ENCODE results near the gene SNX32.

The SNX32 gene

DNA sequence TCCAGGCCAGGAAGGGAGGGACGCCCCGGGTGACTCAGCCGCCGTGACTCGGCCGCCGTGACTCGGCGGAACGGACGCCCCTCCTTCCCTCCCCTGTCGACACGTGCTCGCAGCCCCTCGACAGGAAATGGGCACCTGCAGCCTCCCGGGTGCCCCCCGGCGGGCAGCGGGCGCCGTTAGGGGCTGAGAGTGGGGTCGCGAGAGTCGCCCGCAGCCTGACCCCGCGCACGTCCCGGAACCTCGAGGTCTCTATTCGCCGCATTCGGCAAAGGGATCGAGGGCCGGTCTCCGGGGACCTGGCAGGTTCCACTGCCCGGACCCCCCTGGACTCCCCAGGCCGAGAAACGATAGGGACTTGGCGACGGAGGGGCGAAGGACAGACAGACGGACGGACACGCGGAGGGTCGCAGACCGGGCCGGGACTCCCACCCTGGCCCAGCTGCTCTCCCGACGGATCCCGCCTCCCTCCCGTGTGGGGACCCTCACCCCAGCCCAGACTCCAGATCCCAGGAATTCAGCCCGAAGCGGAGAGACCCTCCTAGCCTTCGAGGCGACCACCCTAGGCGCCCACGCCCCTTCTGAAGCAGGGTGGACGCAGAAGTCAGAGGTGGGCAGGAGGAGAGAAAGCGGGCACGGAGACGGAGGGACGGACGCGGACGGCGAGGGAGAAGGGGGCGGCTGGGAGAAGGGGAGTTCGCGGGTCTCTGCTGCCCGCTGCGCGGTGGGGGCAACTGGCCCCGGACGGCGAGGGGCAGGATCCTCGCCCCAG is 65.8 kb downstream of the SNX32 start (continued):
- TF ChIP-seq, protein P1, sequence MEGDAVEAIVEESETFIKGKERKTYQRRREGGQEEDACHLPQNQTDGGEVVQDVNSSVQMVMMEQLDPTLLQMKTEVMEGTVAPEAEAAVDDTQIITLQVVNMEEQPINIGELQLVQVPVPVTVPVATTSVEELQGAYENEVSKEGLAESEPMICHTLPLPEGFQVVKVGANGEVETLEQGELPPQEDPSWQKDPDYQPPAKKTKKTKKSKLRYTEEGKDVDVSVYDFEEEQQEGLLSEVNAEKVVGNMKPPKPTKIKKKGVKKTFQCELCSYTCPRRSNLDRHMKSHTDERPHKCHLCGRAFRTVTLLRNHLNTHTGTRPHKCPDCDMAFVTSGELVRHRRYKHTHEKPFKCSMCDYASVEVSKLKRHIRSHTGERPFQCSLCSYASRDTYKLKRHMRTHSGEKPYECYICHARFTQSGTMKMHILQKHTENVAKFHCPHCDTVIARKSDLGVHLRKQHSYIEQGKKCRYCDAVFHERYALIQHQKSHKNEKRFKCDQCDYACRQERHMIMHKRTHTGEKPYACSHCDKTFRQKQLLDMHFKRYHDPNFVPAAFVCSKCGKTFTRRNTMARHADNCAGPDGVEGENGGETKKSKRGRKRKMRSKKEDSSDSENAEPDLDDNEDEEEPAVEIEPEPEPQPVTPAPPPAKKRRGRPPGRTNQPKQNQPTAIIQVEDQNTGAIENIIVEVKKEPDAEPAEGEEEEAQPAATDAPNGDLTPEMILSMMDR (tag by site-specific recombination; IDR thresholded peaks at IDR 0.05): 0 out of 2 replicates have a peak, but pooled peaks have one; percentile 45
- TF ChIP-seq SP2 (tag by site-specific recombination; IDR thresholded peaks at IDR 0.05) (peak; percentile 57), BCL11A (tag by site-specific recombination; IDR thresholded peaks at IDR 0.05; ENCODE audit: low read depth) (peak; percentile 13; the same call in 1 of the 2 replicates), SP7 (tag by site-specific recombination; IDR thresholded peaks at IDR 0.05) (0 out of 2 replicates have a peak, but pooled peaks have one; percentile 27), ZNF501 (tag by site-specific recombination; IDR thresholded peaks at IDR 0.05) (peak; percentile 53; the same call in 1 of the 2 replicates), ZNF157 (tag by site-specific recombination; IDR thresholded peaks at IDR 0.05) (no peak)
- TF ChIP-seq, protein P2, sequence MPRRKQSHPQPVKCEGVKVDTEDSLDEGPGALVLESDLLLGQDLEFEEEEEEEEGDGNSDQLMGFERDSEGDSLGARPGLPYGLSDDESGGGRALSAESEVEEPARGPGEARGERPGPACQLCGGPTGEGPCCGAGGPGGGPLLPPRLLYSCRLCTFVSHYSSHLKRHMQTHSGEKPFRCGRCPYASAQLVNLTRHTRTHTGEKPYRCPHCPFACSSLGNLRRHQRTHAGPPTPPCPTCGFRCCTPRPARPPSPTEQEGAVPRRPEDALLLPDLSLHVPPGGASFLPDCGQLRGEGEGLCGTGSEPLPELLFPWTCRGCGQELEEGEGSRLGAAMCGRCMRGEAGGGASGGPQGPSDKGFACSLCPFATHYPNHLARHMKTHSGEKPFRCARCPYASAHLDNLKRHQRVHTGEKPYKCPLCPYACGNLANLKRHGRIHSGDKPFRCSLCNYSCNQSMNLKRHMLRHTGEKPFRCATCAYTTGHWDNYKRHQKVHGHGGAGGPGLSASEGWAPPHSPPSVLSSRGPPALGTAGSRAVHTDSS (tag by site-specific recombination; IDR thresholded peaks at IDR 0.05): no peak
- TF ChIP-seq, protein P3, sequence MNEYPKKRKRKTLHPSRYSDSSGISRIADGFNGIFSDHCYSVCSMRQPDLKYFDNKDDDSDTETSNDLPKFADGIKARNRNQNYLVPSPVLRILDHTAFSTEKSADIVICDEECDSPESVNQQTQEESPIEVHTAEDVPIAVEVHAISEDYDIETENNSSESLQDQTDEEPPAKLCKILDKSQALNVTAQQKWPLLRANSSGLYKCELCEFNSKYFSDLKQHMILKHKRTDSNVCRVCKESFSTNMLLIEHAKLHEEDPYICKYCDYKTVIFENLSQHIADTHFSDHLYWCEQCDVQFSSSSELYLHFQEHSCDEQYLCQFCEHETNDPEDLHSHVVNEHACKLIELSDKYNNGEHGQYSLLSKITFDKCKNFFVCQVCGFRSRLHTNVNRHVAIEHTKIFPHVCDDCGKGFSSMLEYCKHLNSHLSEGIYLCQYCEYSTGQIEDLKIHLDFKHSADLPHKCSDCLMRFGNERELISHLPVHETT (tag by site-specific recombination; IDR thresholded peaks at IDR 0.05): no peak

DNA sequence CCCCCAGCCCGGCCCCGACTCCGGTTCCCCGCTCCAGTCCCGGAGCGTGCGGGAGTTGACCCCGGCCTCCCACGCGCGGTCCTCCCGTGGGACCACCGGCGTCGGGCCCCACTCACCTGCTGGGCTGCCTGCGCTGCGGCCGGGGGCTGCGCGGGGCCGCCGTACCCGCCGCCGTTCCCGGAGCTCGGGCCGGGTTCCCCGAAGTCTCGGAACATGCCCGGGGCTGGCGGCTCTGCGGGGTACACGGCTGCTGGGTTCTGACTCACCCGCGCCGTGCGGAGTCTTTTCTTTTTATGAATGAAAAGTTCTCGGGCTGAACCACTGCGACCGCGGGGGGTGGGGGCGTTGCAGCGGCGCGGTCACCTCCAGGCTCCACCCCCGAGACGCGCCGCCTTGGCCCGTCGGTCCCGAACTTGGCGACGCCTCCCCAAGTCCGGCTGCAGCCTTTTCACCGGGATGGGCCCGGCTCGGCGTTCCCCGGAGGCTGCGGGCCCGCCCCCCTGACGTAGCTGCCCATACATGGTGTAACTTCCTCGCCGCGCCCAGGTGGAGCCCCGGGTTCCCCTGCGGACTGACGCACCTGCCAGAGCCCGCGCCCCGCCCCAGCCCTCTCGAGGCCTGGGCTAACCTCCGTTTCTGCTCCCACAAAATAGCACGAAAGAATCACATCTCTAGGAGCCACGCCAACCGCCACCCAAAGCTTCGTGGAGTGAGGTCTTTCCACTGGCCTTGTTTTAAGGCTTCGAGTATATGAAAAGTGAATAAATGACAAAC is 66.5 kb downstream of the SNX32 start, which contains the start of gene FOSL1:
Gene FOSL1 (minus strand): TSS at position 264 of the 774 bp plus-strand sequence. CDS start 49 bp downstream, at position 215.
- ChIA-PET CTCF (interaction anchor here (0.6 to 3.8 kb wide), 4 partner anchors 11 to 102 kb away, joined by 4 to 40 read pairs (median 18); partner anchors contain the start of genes CCDC85B and FIBP), POLR2A (interaction anchor here (0.7 to 4.9 kb wide), 4 partner anchors 10 to 41 kb away, joined by 3 to 74 read pairs (median 6); partner anchors contain the start of genes CCDC85B and FIBP)
- Histone ChIP-seq H3K27ac (ENCODE audit: extremely low read depth, low read depth, low read length) (peak within 1 kb of the TSS; percentile 25; the same call in 1 of the 2 replicates), H3K4me3 (ENCODE audit: low read depth, low read length) (peak within 1 kb of the TSS; percentile 62), H3K4me1 (ENCODE audit: control insufficient read depth, insufficient read depth, low read length) (no peaks in the 10 kb centered on the region), H3K9me3 (ENCODE audit: control insufficient read depth, insufficient read depth, low read depth, low read length) (no peaks in the 10 kb centered on the region), H3K36me3 (ENCODE audit: control insufficient read depth in 2 of 2, insufficient read depth in 1 of 2, low read length in 2 of 2) (peaks cover 0 to 3% of the 10 kb centered on the region in 2 experiments; a peak in 1 of 3 replicates)
- peak; percentile 82 for TF ChIP-seq GLIS2 (tag by site-specific recombination; IDR thresholded peaks at IDR 0.05)
- no peak for TF ChIP-seq ZNF785 (tag by site-specific recombination; IDR thresholded peaks at IDR 0.05)
- peak; percentile 64; the same call in 1 of the 2 replicates for TF ChIP-seq KLF7 (tag by site-specific recombination; IDR thresholded peaks at IDR 0.05; ENCODE audit: borderline replicate concordance)
- peak; percentile 87 for TF ChIP-seq ZSCAN30 (tag by site-specific recombination; IDR thresholded peaks at IDR 0.05)
- TF ChIP-seq ZBTB20 (tag by site-specific recombination; IDR thresholded peaks at IDR 0.05): peak; percentile 58; the same call in 1 of the 2 replicates
- TF ChIP-seq, protein P4, sequence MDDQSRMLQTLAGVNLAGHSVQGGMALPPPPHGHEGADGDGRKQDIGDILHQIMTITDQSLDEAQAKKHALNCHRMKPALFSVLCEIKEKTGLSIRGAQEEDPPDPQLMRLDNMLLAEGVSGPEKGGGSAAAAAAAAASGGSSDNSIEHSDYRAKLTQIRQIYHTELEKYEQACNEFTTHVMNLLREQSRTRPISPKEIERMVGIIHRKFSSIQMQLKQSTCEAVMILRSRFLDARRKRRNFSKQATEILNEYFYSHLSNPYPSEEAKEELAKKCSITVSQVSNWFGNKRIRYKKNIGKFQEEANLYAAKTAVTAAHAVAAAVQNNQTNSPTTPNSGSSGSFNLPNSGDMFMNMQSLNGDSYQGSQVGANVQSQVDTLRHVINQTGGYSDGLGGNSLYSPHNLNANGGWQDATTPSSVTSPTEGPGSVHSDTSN (CRISPR knock-in tag; IDR thresholded peaks at IDR 0.05): no peak
- peak; percentile 76 for TF ChIP-seq KLF16 (tag by site-specific recombination; IDR thresholded peaks at IDR 0.05)
- TF ChIP-seq ZNF561 (tag by site-specific recombination; IDR thresholded peaks at IDR 0.05; ENCODE audit: borderline replicate concordance): peak; percentile 24; the same call in 1 of the 2 replicates
- TF ChIP-seq SP3 (tag by site-specific recombination; IDR thresholded peaks at IDR 0.05): peak; percentile 93
- no peak for TF ChIP-seq ZNF548 (tag by site-specific recombination; IDR thresholded peaks at IDR 0.05)
- no peak for TF ChIP-seq TCF7L2 (IDR thresholded peaks at IDR 0.05; ENCODE audit: borderline replicate concordance, low read depth, low read length)
- TF ChIP-seq ZNF549 (tag by site-specific recombination; IDR thresholded peaks at IDR 0.05): no peak
- TF ChIP-seq, protein P5, sequence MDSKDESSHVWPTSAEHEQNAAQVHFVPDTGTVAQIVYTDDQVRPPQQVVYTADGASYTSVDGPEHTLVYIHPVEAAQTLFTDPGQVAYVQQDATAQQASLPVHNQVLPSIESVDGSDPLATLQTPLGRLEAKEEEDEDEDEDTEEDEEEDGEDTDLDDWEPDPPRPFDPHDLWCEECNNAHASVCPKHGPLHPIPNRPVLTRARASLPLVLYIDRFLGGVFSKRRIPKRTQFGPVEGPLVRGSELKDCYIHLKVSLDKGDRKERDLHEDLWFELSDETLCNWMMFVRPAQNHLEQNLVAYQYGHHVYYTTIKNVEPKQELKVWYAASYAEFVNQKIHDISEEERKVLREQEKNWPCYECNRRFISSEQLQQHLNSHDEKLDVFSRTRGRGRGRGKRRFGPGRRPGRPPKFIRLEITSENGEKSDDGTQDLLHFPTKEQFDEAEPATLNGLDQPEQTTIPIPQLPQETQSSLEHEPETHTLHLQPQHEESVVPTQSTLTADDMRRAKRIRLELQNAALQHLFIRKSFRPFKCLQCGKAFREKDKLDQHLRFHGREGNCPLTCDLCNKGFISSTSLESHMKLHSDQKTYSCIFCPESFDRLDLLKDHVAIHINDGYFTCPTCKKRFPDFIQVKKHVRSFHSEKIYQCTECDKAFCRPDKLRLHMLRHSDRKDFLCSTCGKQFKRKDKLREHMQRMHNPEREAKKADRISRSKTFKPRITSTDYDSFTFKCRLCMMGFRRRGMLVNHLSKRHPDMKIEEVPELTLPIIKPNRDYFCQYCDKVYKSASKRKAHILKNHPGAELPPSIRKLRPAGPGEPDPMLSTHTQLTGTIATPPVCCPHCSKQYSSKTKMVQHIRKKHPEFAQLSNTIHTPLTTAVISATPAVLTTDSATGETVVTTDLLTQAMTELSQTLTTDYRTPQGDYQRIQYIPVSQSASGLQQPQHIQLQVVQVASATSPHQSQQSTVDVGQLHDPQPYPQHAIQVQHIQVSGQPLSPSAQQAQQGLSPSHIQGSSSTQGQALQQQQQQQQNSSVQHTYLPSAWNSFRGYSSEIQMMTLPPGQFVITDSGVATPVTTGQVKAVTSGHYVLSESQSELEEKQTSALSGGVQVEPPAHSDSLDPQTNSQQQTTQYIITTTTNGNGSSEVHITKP (tag by site-specific recombination; IDR thresholded peaks at IDR 0.05): peak; percentile 97
- no peak for TF ChIP-seq PRDM1 (tag by site-specific recombination; IDR thresholded peaks at IDR 0.05)
- TF ChIP-seq ZBTB8A (tag by site-specific recombination; IDR thresholded peaks at IDR 0.05): peak; percentile 45
- peak; percentile 87 for TF ChIP-seq KLF1 (tag by site-specific recombination; IDR thresholded peaks at IDR 0.05)
- peak; percentile 75 for TF ChIP-seq ZNF629 (tag by site-specific recombination; IDR thresholded peaks at IDR 0.05)

Measured in HEK293 (cell line).